GM19043 (cell line): ENCODE data around the gene SLC38A10.
"Not testable (repeated sequence)": the region's sequence is repeated elsewhere in the genome, so short reads cannot be mapped to it uniquely, and the experiment has no call there.

ENCODE experiments used
- ATAC-seq: cut with Tn5 transposase; IDR thresholded peaks from one replicate; pipeline ENCODE4 v1.9.1; 2021; ENCODE audit warnings: low read depth; ENCODE audit not compliant: unreplicated experiment

Gene SLC38A10

GRCh38 chr17:81234506-81234855 is 60.6 kb downstream of the SLC38A10 start:
- no peak for ATAC-seq

GRCh38 chr17:81233811-81234505 is 61.1 kb downstream of the SLC38A10 start:
- no peak for ATAC-seq

GRCh38 chr17:81233316-81233715 is 61.8 kb downstream of the SLC38A10 start:
- ATAC-seq: no peak

- ATAC-seq: no peak
Measured at GRCh38 chr17:81232616-81233241, 62.4 kb downstream of the SLC38A10 start.

GRCh38 chr17:81231766-81232581 is 63.1 kb downstream of the SLC38A10 start:
- ATAC-seq: no peak

- ATAC-seq: no peak
Measured at GRCh38 chr17:81231121-81231645, 63.9 kb downstream of the SLC38A10 start.

- ATAC-seq: no peak
Measured at GRCh38 chr17:81230043-81230820, 64.9 kb downstream of the SLC38A10 start.

GRCh38 chr17:81229666-81229920 is 65.5 kb downstream of the SLC38A10 start:
- ATAC-seq: no peak

- no peak for ATAC-seq
Measured at GRCh38 chr17:81228834-81229665, 66.1 kb downstream of the SLC38A10 start.

- ATAC-seq: no peak
Measured at GRCh38 chr17:81228420-81228819, 66.7 kb downstream of the SLC38A10 start.

GRCh38 chr17:81227630-81228029 is 67.5 kb downstream of the SLC38A10 start:
- ATAC-seq: not testable (repeated sequence)

GRCh38 chr17:81223762-81224130 is 71.4 kb downstream of the SLC38A10 start:
- no peak for ATAC-seq

GRCh38 chr17:81222906-81223761 is 72.0 kb downstream of the SLC38A10 start, which contains the start of gene CEP131:
Gene CEP131 (minus strand): TSS chr17:81222965. CDS start chr17:81220056, 2,909 bp downstream.
- ATAC-seq: peak; percentile 94

- no peak for ATAC-seq
Measured at GRCh38 chr17:81222620-81222905, 72.5 kb downstream of the SLC38A10 start.

GRCh38 chr17:81221842-81222619 is 73.1 kb downstream of the SLC38A10 start:
- no peak for ATAC-seq

- no peak for ATAC-seq
Measured at GRCh38 chr17:81221371-81221841, 73.7 kb downstream of the SLC38A10 start.

- ATAC-seq: no peak
Measured at GRCh38 chr17:81219476-81220180, 75.5 kb downstream of the SLC38A10 start.

GRCh38 chr17:81218991-81219390 is 76.1 kb downstream of the SLC38A10 start:
- ATAC-seq: no peak
